GM12874 (cell line): ENCODE measurements around the gene KIF4B.

Source experiments
- CTCF ChIP-seq: IDR thresholded peaks from 2 replicates; pipeline ENCODE4 v1.5.1; 2011; ENCODE audit warnings: low read depth, mild to moderate bottlenecking, control low read depth, low read length, moderate library complexity; ENCODE audit not compliant: insufficient read depth

KIF4B gene

GRCh38 chr5:154999865-155000264, 13.7 kb upstream of the KIF4B start:
- TF ChIP-seq CTCF = no peak

- TF ChIP-seq CTCF = no peak
These were observed 12.0 kb upstream of the KIF4B start for GRCh38 chr5:155001523-155001922.

- TF ChIP-seq CTCF = peak; percentile 51
These were observed 9.3 kb upstream of the KIF4B start for GRCh38 chr5:155004138-155004744.

GRCh38 chr5:155008669-155009068, 4.9 kb upstream of the KIF4B start:
- TF ChIP-seq CTCF = no peak

GRCh38 chr5:155010881-155011280, 2.7 kb upstream of the KIF4B start:
- no peak for TF ChIP-seq CTCF

- TF ChIP-seq CTCF = no peak
These were observed 1.7 kb downstream of the KIF4B start for GRCh38 chr5:155015239-155015638.

- no peak for TF ChIP-seq CTCF
These were observed 4.1 kb downstream of the KIF4B start for GRCh38 chr5:155017610-155018009.
